ENCODE results near the gene CNGB1.

GRCh38 chr16:57901480-57902069 lies 69.4 kb downstream of the CNGB1 start:
- TF ChIP-seq EZH2 (IDR thresholded peaks at IDR 0.05; ENCODE audit: low read length, unreplicated experiment) (no peak), EZH2phosphoT487 (IDR thresholded peaks at IDR 0.05; ENCODE audit: borderline replicate concordance, low read length) (no peak)

All from PC-3 (cell line).